Mucosa of descending colon (tissue), 3 donors: Measurements from ENCODE around the gene FAM47E. TPM values are rescaled to one million over a fixed set of nuclear protein-coding genes. Genes with fewer than 3 reads are reported as not detected.

Source experiments
- ATAC-seq: fragments of 200-7000 bp; cut with Tn5 transposase; one replicate; pipeline ENCODE4 v1.9.1; 2020; ENCODE audit warnings: mild to moderate bottlenecking, moderate library complexity
- DNase-seq, 3 donors: peaks; one replicate each; pipeline ENCODE4 v3.0.0-alpha.2; 2020
- H3K36me3 ChIP-seq: fragments of 200-600 bp; one replicate; pipeline ENCODE4 v1.8.0; 2021; ENCODE audit warnings: low read depth, mild to moderate bottlenecking
- H3K4me1 ChIP-seq: fragments of 200-600 bp; one replicate; pipeline ENCODE4 v1.8.0; 2021; ENCODE audit warnings: low read depth, mild to moderate bottlenecking
- H3K4me3 ChIP-seq: fragments of 200-600 bp; one replicate; pipeline ENCODE4 v1.8.0; 2021; ENCODE audit warnings: mild to moderate bottlenecking
- H3K9me3 ChIP-seq: fragments of 200-600 bp; one replicate; pipeline ENCODE4 v1.8.0; 2021; ENCODE audit warnings: mild to moderate bottlenecking
- intact Hi-C, 2 donors: fragments of 100-400 bp; cut with DNase I in 1 of 2; cut with micrococcal nuclease in 1 of 2; formaldehyde crosslinking; loops; one replicate each; pipeline versions ENCODE4 v1.11.0 to v1.11.1; 2022; cut with DNase I, micrococcal nuclease
- total RNA-seq, 3 donors: library from RNA; stranded (reverse); fragmentation: NEBNext Ultra II Directional in 2 of 3; extraction: Animal tissue kit (Norgen Biotek cat#: 25700) in 2 of 3; gene quantifications; one replicate each; pipeline versions ENCODE4 v1.2.1 to v1.2.4, GENCODE V29; 2021 to 2023
- TF ChIP-seq, protein P1 (sequence below): fragments of 200-600 bp; IDR thresholded peaks from one replicate; pipeline ENCODE4 v1.8.0; 2022; ENCODE audit warnings: antibody characterized with exemption, mild to moderate bottlenecking
- donor health status: DM: no; HTN: no; CAD: no; lungs with moderate emphysema.
- donor health status: DM: no; HTN: no; CAD: no.
- donor health status: DM: no; HTN: yes; CAD: no.

FAM47E gene
- total RNA-seq, 3 donors from 2014 or later, result 3.3 to 9.8 (median 6.1) TPM

DNA sequence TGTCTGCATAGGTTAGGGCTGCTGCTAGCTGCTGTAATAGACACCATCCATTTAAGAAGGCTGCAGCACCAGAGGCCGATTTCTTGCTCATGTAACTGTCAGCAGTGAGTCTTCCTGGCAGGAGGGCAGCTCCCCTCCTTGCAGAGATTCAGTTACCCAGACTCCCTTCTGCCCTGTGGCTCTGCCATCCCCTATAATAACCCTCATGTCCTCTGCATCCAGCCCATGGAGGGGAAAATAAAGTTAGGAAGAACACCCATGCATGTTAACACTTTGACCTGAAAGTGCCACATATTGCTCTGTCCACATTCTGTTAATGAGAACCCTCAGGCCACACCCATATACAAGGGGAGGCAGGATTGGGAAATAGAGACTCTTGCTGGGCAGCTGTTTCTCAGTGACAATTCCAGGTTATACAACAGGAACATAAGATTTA is 60.4 kb downstream of the FAM47E start:
- DNase-seq (peak in 1 of 3 donors; percentile 19), ATAC-seq (peak; percentile 58)
- intact Hi-C loops, result no loop called here
- TF ChIP-seq, protein P1, sequence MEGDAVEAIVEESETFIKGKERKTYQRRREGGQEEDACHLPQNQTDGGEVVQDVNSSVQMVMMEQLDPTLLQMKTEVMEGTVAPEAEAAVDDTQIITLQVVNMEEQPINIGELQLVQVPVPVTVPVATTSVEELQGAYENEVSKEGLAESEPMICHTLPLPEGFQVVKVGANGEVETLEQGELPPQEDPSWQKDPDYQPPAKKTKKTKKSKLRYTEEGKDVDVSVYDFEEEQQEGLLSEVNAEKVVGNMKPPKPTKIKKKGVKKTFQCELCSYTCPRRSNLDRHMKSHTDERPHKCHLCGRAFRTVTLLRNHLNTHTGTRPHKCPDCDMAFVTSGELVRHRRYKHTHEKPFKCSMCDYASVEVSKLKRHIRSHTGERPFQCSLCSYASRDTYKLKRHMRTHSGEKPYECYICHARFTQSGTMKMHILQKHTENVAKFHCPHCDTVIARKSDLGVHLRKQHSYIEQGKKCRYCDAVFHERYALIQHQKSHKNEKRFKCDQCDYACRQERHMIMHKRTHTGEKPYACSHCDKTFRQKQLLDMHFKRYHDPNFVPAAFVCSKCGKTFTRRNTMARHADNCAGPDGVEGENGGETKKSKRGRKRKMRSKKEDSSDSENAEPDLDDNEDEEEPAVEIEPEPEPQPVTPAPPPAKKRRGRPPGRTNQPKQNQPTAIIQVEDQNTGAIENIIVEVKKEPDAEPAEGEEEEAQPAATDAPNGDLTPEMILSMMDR, result no peak
- Histone ChIP-seq H3K36me3 (no peaks in the 10 kb centered on the region), H3K9me3 (no peaks in the 10 kb centered on the region), H3K4me1 (peaks cover 25% of the 10 kb centered on the region), H3K4me3 (no peak overlapping the region)

DNA sequence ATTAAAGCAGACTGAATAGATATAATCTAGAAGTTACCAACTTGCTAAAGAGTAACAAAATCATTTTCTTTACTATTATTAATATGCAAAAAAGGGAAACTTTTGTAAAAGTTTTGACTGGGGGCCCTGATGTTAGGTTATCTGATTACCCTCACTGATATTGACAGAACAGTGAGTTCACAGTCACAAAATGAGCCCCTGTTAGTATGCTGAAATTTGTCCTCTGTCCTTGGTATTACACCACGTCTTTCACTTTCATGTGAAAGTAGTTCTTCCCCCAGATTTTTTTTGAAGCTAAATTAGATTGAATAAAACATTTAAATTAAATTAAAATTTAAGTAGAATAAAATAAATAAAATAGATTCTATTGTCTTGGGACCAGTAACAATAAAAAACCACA is 60.9 kb downstream of the FAM47E start:
- H3K4me1 ChIP-seq, result peaks cover 25% of the 10 kb centered on the region
- ATAC-seq, result no peak
- intact Hi-C loops, result no loop called here

DNA sequence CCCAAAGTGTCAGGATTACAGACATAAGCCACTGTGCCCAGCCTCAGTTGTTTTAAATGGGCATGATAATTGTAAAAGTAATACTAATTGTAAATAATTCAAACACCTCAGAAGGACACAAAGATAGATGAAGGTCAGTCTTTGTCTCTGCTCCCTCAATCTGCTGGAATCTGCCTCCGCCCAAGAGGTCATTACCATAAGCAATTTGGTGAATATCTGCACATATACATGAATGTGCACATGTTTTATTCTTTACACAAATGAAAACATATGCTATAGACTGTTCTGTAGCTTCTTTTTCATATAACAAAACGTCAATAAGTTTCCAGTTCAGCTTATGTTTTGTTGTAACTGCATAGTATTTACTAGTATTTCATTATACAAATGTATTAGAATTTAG is 62.0 kb downstream of the FAM47E start:
- no peak for ATAC-seq
- intact Hi-C loops, result no loop called here
- Histone ChIP-seq H3K4me3 (no peak overlapping the region), H3K36me3 (no peaks in the 10 kb centered on the region), H3K4me1 (peaks cover 20% of the 10 kb centered on the region), H3K9me3 (no peaks in the 10 kb centered on the region)
- TF ChIP-seq, protein P1, result no peak
- DNase-seq, result no peak

More for the DNA sequence above, 60.9 kb downstream of the FAM47E start:
- Histone ChIP-seq H3K4me3 (no peak overlapping the region), H3K36me3 (no peaks in the 10 kb centered on the region), H3K9me3 (no peaks in the 10 kb centered on the region)
- TF ChIP-seq, protein P1, result no peak
- DNase-seq, result no peak

DNA sequence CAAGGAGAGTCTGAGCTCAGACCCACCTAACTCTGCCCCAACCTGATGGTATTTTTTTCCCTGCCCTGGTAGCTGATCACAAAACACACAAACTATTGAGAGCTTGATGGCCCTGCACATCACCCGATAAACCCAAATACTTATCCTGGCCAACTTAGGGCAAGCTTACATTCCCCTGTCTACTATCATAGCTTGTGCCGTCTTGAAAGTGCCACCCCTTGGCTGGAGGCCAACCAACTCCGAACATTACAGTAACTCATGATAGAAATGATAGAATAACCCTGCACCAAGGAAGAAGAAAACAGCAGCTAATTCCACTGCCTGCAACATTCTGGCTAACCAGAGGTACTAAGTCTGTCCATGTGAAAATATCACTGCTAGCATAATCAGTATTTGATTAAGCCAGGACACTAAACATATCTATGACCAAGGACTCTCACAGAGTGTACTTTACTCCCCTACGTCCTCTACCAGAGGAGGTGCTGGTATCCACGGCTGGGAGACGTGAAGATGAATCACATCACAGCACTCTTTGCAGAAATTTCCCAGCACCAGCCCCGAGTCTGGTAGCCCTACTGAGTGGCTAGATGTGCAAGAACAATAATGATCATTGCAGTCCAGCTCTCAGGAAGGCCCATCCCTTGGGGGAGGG is 63.9 kb downstream of the FAM47E start:
- ATAC-seq, result no peak
- H3K9me3 ChIP-seq, result peaks cover 3% of the 10 kb centered on the region
- peaks cover 7% of the 10 kb centered on the region for H3K4me1 ChIP-seq
- H3K4me3 ChIP-seq, result no peak overlapping the region
- no peak for DNase-seq
- TF ChIP-seq, protein P1, result no peak
- intact Hi-C loops, result no loop called here
- H3K36me3 ChIP-seq, result no peaks in the 10 kb centered on the region

DNA sequence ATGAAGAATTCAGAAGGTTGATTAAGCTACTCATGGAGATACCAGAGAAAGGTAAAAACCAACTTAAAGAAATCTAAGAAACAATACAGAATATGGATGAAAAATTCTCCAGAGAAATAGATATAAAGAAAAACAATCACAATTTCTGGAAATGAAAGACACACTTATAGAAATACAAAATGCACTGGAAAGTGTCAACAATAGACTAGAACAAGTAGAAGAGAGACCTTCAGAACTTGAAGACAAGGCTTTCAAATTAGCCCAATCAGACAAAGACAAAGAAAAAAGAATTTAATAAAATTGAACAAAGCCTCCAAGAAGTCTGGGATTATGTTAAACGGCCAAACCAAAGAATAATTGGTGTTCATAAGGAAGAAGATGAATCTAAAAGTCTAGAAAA is 64.6 kb downstream of the FAM47E start:
- no peaks in the 10 kb centered on the region for H3K4me1 ChIP-seq
- no peaks in the 10 kb centered on the region for H3K36me3 ChIP-seq
- intact Hi-C loops, result no loop called here
- DNase-seq (no peak), ATAC-seq (no peak)
- H3K4me3 ChIP-seq, result no peak overlapping the region
- H3K9me3 ChIP-seq, result peaks cover 3% of the 10 kb centered on the region
- TF ChIP-seq, protein P1, result no peak
